CD4-positive, alpha-beta T cell (primary cell): ENCODE results near the gene CDHR5. TPM values are rescaled to one million over a fixed set of nuclear protein-coding genes. Genes with fewer than 3 reads are reported as not detected.
A peak's percentile ranks its signal among the peaks of the same experiment; 100 is the strongest.

Source experiments
- ATAC-seq: fragments of 200-7000 bp; cut with Tn5 transposase; one replicate; pipeline ENCODE4 v1.10.0; 2022; ENCODE audit warnings: mild to moderate bottlenecking; ENCODE audit not compliant: poor library complexity
- CTCF ChIA-PET: fragments of 350-600 bp; sonication (Branson Sonifier 250); formaldehyde crosslinking; loops from one replicate; lab custom pipeline; 2021; ENCODE audit warnings: antibody characterized with exemption, inconsistent platforms; lab: Charles Lee
- POLR2A ChIA-PET: fragments of 350-600 bp; sonication (Branson Sonifier 250); formaldehyde crosslinking; loops from one replicate; lab custom pipeline; 2021; ENCODE audit warnings: antibody characterized with exemption, inconsistent platforms; lab: Charles Lee
- DNase-seq, 14 experiments: peaks; one replicate each; pipeline ENCODE4 v3.0.0-alpha.2; 2013 to 2020; ENCODE audit warnings: mixed read lengths in 2 of 14
- H3K27ac ChIP-seq, 2 donors: one replicate each; pipeline versions ENCODE4 v1.5.1 to v1.7.0; 2013; ENCODE audit warnings: low read length in 2 of 2, low read depth in 1 of 2, mild to moderate bottlenecking in 1 of 2
- H3K27me3 ChIP-seq, 2 experiments: 1 replicate in 1 of 2; 2 replicates in 1 of 2; pipeline versions ENCODE4 v1.6.1 to v1.7.0; 2013; ENCODE audit warnings: low read length in 2 of 2, control low read depth in 1 of 2, mild to moderate bottlenecking in 1 of 2, moderate library complexity in 1 of 2; ENCODE audit not compliant: insufficient read depth in 2 of 2, control insufficient read depth in 1 of 2
- H3K36me3 ChIP-seq: one replicate; pipeline ENCODE4 v1.6.1; 2013; ENCODE audit warnings: low read length, control low read depth; ENCODE audit not compliant: insufficient read depth
- H3K4me1 ChIP-seq: one replicate; pipeline ENCODE4 v1.6.1; 2013; ENCODE audit warnings: low read length, control low read depth; ENCODE audit not compliant: insufficient read depth
- H3K4me3 ChIP-seq: one replicate; pipeline ENCODE4 v1.5.1; 2013; ENCODE audit warnings: mild to moderate bottlenecking, low read length, moderate library complexity
- H3K9me3 ChIP-seq, 2 experiments: 1 replicate in 1 of 2; 2 replicates in 1 of 2; pipeline versions ENCODE4 v1.6.1 to v1.7.0; 2013; ENCODE audit warnings: low read length in 2 of 2, mild to moderate bottlenecking in 2 of 2, control low read depth in 1 of 2, moderate library complexity in 1 of 2; ENCODE audit not compliant: control insufficient read depth in 1 of 2, insufficient read depth in 1 of 2
- H3K27ac Mint-ChIP-seq: one replicate; pipeline ENCODE4 v1.8.0; 2020; ENCODE audit warnings: mixed read lengths
- H3K27me3 Mint-ChIP-seq: one replicate; pipeline ENCODE4 v1.8.0; 2021; ENCODE audit warnings: mixed read lengths
- H3K36me3 Mint-ChIP-seq: one replicate; pipeline ENCODE4 v1.8.0; 2021; ENCODE audit warnings: low read depth, mixed read lengths
- H3K4me1 Mint-ChIP-seq: one replicate; pipeline ENCODE4 v1.8.0; 2021; ENCODE audit warnings: low read depth, mixed read lengths
- H3K4me3 Mint-ChIP-seq: one replicate; pipeline ENCODE4 v1.8.0; 2020; ENCODE audit warnings: mild to moderate bottlenecking, mixed read lengths
- H3K9me3 Mint-ChIP-seq: one replicate; pipeline ENCODE4 v1.8.0; 2020; ENCODE audit warnings: mixed read lengths
- CTCF ChIP-seq: fragments of 200-600 bp; IDR thresholded peaks from one replicate; pipeline ENCODE4 v1.8.0; 2022; ENCODE audit warnings: antibody characterized with exemption, mild to moderate bottlenecking
- intact Hi-C, 2 experiments: fragments of 100-400 bp; cut with DNase I in 1 of 2; cut with micrococcal nuclease in 1 of 2; formaldehyde crosslinking; loops; one replicate each; pipeline versions ENCODE4 v1.15.1 to v1.9.0; 2023 to 2025; cut with DNase I, micrococcal nuclease
- total RNA-seq, 174 experiments: library from RNA in 2 of 174; stranded (reverse) in 2 of 174; gene quantifications; one replicate each; pipeline ENCODE4 v1.2.3 and lab custom pipeline; 2021 to 2026

CDHR5 gene
- total RNA-seq, 2 experiments from 2014 or later = not detected

GRCh38 chr11:629237-629583, 4.5 kb upstream of the CDHR5 start:
- Mint-ChIP-seq H3K27me3 (peaks cover 30% of the 10 kb centered on the region), H3K27ac (no peak overlapping the region), H3K4me1 (peaks cover 16% of the 10 kb centered on the region), H3K36me3 (no peaks in the 10 kb centered on the region), H3K9me3 (no peaks in the 10 kb centered on the region), H3K4me3 (no peak overlapping the region)
- H3K27me3 ChIP-seq = peaks cover 19 to 25% of the 10 kb centered on the region in 2 experiments
- intact Hi-C loops = loop anchor here (1.0 to 2.0 kb wide), 2 partner anchors 74 kb away; no protein-coding TSS in a partner anchor
- DNase-seq (peak in 4 of 14 experiments; percentile 37 to 57 (median 49)), ATAC-seq (peak; percentile 55)
- H3K27ac ChIP-seq = no peak overlapping the region
- POLR2A ChIA-PET = interaction anchor here (1.0 kb wide), 1 partner anchor 60 kb away, joined by 3 read pairs; no protein-coding TSS in a partner anchor
- H3K4me1 ChIP-seq = peaks cover 22% of the 10 kb centered on the region
- no peak overlapping the region for H3K4me3 ChIP-seq
- H3K36me3 ChIP-seq = no peaks in the 10 kb centered on the region
- H3K9me3 ChIP-seq = peaks cover 0 to 19% of the 10 kb centered on the region in 2 experiments
- TF ChIP-seq CTCF = no peak
- CTCF ChIA-PET = interaction anchor here (1.5 kb wide), 1 partner anchor 69 kb away, joined by 3 read pairs; no protein-coding TSS in a partner anchor

GRCh38 chr11:628056-628455, 3.3 kb upstream of the CDHR5 start:
- CTCF ChIA-PET = no interaction called here
- no peaks in the 10 kb centered on the region for H3K9me3 Mint-ChIP-seq
- POLR2A ChIA-PET = interaction anchor here (0.6 kb wide), 1 partner anchor 177 kb away, joined by 3 read pairs; no protein-coding TSS in a partner anchor
- peaks cover 19 to 25% of the 10 kb centered on the region in 2 experiments for H3K27me3 ChIP-seq
- peaks cover 16% of the 10 kb centered on the region for H3K4me1 Mint-ChIP-seq
- DNase-seq = peak in 1 of 14 experiments; percentile 30
- peak overlapping the region; percentile 11 for H3K4me3 Mint-ChIP-seq
- peaks cover 22% of the 10 kb centered on the region for H3K4me1 ChIP-seq
- intact Hi-C loops = loop anchor here in 1 of 2 experiments (2.0 kb wide), 1 partner anchor 73 kb away; no protein-coding TSS in a partner anchor
- H3K36me3 Mint-ChIP-seq = no peaks in the 10 kb centered on the region
- H3K36me3 ChIP-seq = no peaks in the 10 kb centered on the region
- no peak overlapping the region for H3K27ac ChIP-seq
- peaks cover 0 to 19% of the 10 kb centered on the region in 2 experiments for H3K9me3 ChIP-seq
- H3K27me3 Mint-ChIP-seq = peaks cover 34% of the 10 kb centered on the region
- no peak for TF ChIP-seq CTCF
- no peak overlapping the region for H3K4me3 ChIP-seq
- H3K27ac Mint-ChIP-seq = no peak overlapping the region
- no peak for ATAC-seq

- Histone ChIP-seq H3K27me3 (peaks cover 19 to 25% of the 10 kb centered on the region in 2 experiments), H3K4me1 (peaks cover 22% of the 10 kb centered on the region), H3K4me3 (no peak overlapping the region), H3K36me3 (no peaks in the 10 kb centered on the region), H3K27ac (no peak overlapping the region), H3K9me3 (peaks cover 0 to 19% of the 10 kb centered on the region in 2 experiments)
- ATAC-seq (no peak), DNase-seq (no peak)
- H3K9me3 Mint-ChIP-seq = no peaks in the 10 kb centered on the region
- POLR2A ChIA-PET = no interaction called here
- peaks cover 28% of the 10 kb centered on the region for H3K27me3 Mint-ChIP-seq
- H3K4me1 Mint-ChIP-seq = peaks cover 16% of the 10 kb centered on the region
- CTCF ChIA-PET = no interaction called here
- intact Hi-C loops = no loop called here
- no peak for TF ChIP-seq CTCF
- no peak overlapping the region for H3K27ac Mint-ChIP-seq
- no peak overlapping the region for H3K4me3 Mint-ChIP-seq
- no peaks in the 10 kb centered on the region for H3K36me3 Mint-ChIP-seq
Measured at GRCh38 chr11:627308-627576, 2.5 kb upstream of the CDHR5 start.
